Esophagus squamous epithelium (tissue), 5 donors: ENCODE data around the gene MAP2K5. TPM values are rescaled to one million over a fixed set of nuclear protein-coding genes. Genes with fewer than 3 reads are reported as not detected.

Experiments used
- DNase-seq: peaks from one replicate; lab custom pipeline; 2025; lab: John Stamatoyannopoulos, UW
- H3K27ac ChIP-seq, 4 donors: fragments of 200-600 bp; sonication (generic); one replicate each; pipeline ENCODE4 v1.5.1; 2016 to 2019; ENCODE audit warnings: mild to moderate bottlenecking in 1 of 4
- H3K27me3 ChIP-seq, 4 donors: fragments of 200-600 bp; sonication (generic); 1 replicate in 3 of 4; 2 replicates in 1 of 4; pipeline versions ENCODE4 v1.5.1 to v1.6.0; 2017 to 2021; ENCODE audit warnings: antibody characterized with exemption in 1 of 4
- H3K36me3 ChIP-seq, 3 donors: fragments of 200-600 bp; sonication (generic); one replicate each; pipeline ENCODE4 v1.5.1; 2016 to 2019
- H3K4me1 ChIP-seq, 3 donors: fragments of 200-600 bp; sonication (generic); one replicate each; pipeline ENCODE4 v1.5.1; 2017 to 2019
- H3K4me3 ChIP-seq, 4 donors: fragments of 200-600 bp; sonication (generic); 1 replicate in 3 of 4; 2 replicates in 1 of 4; pipeline ENCODE4 v1.5.1; 2016 to 2019; ENCODE audit warnings: mild to moderate bottlenecking in 2 of 4, moderate library complexity in 1 of 4
- H3K9me3 ChIP-seq, 3 donors: fragments of 200-600 bp; sonication (generic); one replicate each; pipeline ENCODE4 v1.5.1; 2016 to 2019
- CTCF ChIP-seq, 6 experiments: fragments of 450-650 bp in 4 of 6; fragments of 200-600 bp in 2 of 6; sonication (generic) in 2 of 6; IDR thresholded peaks; one replicate each; pipeline ENCODE4 v1.5.1; 2016 to 2019; ENCODE audit warnings: antibody characterized with exemption in 6 of 6, mild to moderate bottlenecking in 4 of 6, moderate library complexity in 4 of 6
- POLR2A ChIP-seq, 4 donors: fragments of 450-650 bp; IDR thresholded peaks; one replicate each; pipeline ENCODE4 v1.6.1; 2017; ENCODE audit warnings: antibody characterized with exemption in 4 of 4, mild to moderate bottlenecking in 4 of 4, moderate library complexity in 3 of 4
- WGBS, 2 donors: methylation state at CpG; one replicate each; pipeline ENCODE4 v1.1.5; 2018; 5-methylcytosine and 5-hydroxymethylcytosine counted together
- intact Hi-C: fragments of 100-400 bp; cut with DNase I; formaldehyde crosslinking; loops from one replicate; pipeline ENCODE4 v1.15.0; 2022
- total RNA-seq, 4 donors: library from RNA; depleted of rRNA; stranded (reverse); fragments of >200 nt; gene quantifications; one replicate each; pipeline ENCODE4 v1.1.0, GENCODE V29; 2016
- donor health status: DM: yes; HTN: yes; CAD: no.

Gene MAP2K5
- total RNA-seq, 4 donors from 2014 or later: 5.8 to 8.0 (median 7.0) TPM

GRCh38 chr15:67691450-67691849 lies 148.9 kb downstream of the MAP2K5 start:
- Histone ChIP-seq H3K27me3 (no peaks in the 10 kb centered on the region), H3K9me3 (no peaks in the 10 kb centered on the region), H3K4me1 (no peaks in the 10 kb centered on the region), H3K4me3 (no peak overlapping the region), H3K27ac (no peak overlapping the region), H3K36me3 (peaks cover 0 to 4% (median 0%) of the 10 kb centered on the region in 3 donors)
- intact Hi-C loops: no loop called here
- TF ChIP-seq CTCF (IDR thresholded peaks at IDR 0.05) (no peak), POLR2A (IDR thresholded peaks at IDR 0.05) (no peak)
- WGBS, 2 donors: 76 to 78% methylated on average over 4 of the region's 4 CpGs
- DNase-seq: no peak

GRCh38 chr15:67692573-67692972 lies 150.1 kb downstream of the MAP2K5 start:
- no peaks in the 10 kb centered on the region for H3K9me3 ChIP-seq
- H3K27ac ChIP-seq: no peak overlapping the region
- H3K36me3 ChIP-seq: peaks cover 0 to 5% (median 0%) of the 10 kb centered on the region in 3 donors
- no peaks in the 10 kb centered on the region for H3K27me3 ChIP-seq
- TF ChIP-seq CTCF (IDR thresholded peaks at IDR 0.05): no peak
- TF ChIP-seq POLR2A (IDR thresholded peaks at IDR 0.05): no peak
- intact Hi-C loops: no loop called here
- no peaks in the 10 kb centered on the region for H3K4me1 ChIP-seq
- no peak overlapping the region for H3K4me3 ChIP-seq
- WGBS, 2 donors: 87 to 97% methylated on average over 3 of the region's 3 CpGs
- DNase-seq: no peak

- WGBS, 2 donors: 88 to 100% methylated on average over 1 of the region's 1 CpG
These were observed 153.6 kb downstream of the MAP2K5 start for GRCh38 chr15:67696087-67696486.

GRCh38 chr15:67700023-67700422 lies 157.5 kb downstream of the MAP2K5 start:
- Histone ChIP-seq H3K9me3 (no peaks in the 10 kb centered on the region), H3K36me3 (peaks cover 0 to 20% (median 0%) of the 10 kb centered on the region in 3 donors), H3K4me3 (no peak overlapping the region), H3K27ac (no peak overlapping the region), H3K4me1 (no peaks in the 10 kb centered on the region), H3K27me3 (no peaks in the 10 kb centered on the region)
- DNase-seq: no peak
- TF ChIP-seq POLR2A (IDR thresholded peaks at IDR 0.05): no peak
- TF ChIP-seq CTCF (IDR thresholded peaks at IDR 0.05): no peak
- intact Hi-C loops: no loop called here
- 89 to 91% methylated on average over 2 of the region's 2 CpGs for WGBS, 2 donors

More at GRCh38 chr15:67696087-67696486, 153.6 kb downstream of the MAP2K5 start:
- no peak for TF ChIP-seq CTCF (IDR thresholded peaks at IDR 0.05)
- no peak for TF ChIP-seq POLR2A (IDR thresholded peaks at IDR 0.05)
- no peak for DNase-seq
- no peaks in the 10 kb centered on the region for H3K4me1 ChIP-seq
- no peak overlapping the region for H3K27ac ChIP-seq
- intact Hi-C loops: no loop called here
- no peaks in the 10 kb centered on the region for H3K27me3 ChIP-seq
- no peak overlapping the region for H3K4me3 ChIP-seq
- H3K36me3 ChIP-seq: peaks cover 0 to 15% (median 0%) of the 10 kb centered on the region in 3 donors
- no peaks in the 10 kb centered on the region for H3K9me3 ChIP-seq

GRCh38 chr15:67701669-67702068 lies 159.2 kb downstream of the MAP2K5 start:
- Histone ChIP-seq H3K4me1 (no peaks in the 10 kb centered on the region), H3K4me3 (no peak overlapping the region), H3K9me3 (no peaks in the 10 kb centered on the region), H3K27me3 (no peaks in the 10 kb centered on the region), H3K36me3 (peaks cover 0 to 18% (median 0%) of the 10 kb centered on the region in 3 donors), H3K27ac (no peak overlapping the region)
- intact Hi-C loops: no loop called here
- 89 to 93% methylated on average over 2 of the region's 2 CpGs for WGBS, 2 donors
- no peak for DNase-seq
- no peak for TF ChIP-seq CTCF (IDR thresholded peaks at IDR 0.05)
- TF ChIP-seq POLR2A (IDR thresholded peaks at IDR 0.05): no peak
